ENCODE measurements around the gene CAAP1. TPM values are rescaled to one million over a fixed set of nuclear protein-coding genes. Genes with fewer than 3 reads are reported as not detected.

Gene CAAP1
- polyA plus RNA-seq, 1 donor (not counting 4 experiments of a cell fraction or from before 2014, with no cell fraction given), result 14.4 TPM

GRCh38 chr9:26802921-26803320 lies 89.7 kb downstream of the CAAP1 start:
- dilution Hi-C loops (cut with MboI; ENCODE audit: extremely low pct_ligation_motif_present, low sequenced_read_pairs), result no loop called here
- Histone ChIP-seq H3K9me1 (ENCODE audit: control insufficient read depth, extremely low read depth, insufficient read depth, low read length) (no peaks in the 10 kb centered on the region), H3K27ac (ENCODE audit: control insufficient read depth, insufficient read depth, low read length) (no peak overlapping the region), H3K36me3 (ENCODE audit: control insufficient read depth in 2 of 2, extremely low read depth in 1 of 2, insufficient read depth in 2 of 2, low read length in 2 of 2) (no peaks in the 10 kb centered on the region), H3K9me3 (ENCODE audit: control insufficient read depth, low read depth, low read length) (no peaks in the 10 kb centered on the region), H3K4me1 (ENCODE audit: control insufficient read depth, extremely low read depth, insufficient read depth, low read length) (no peaks in the 10 kb centered on the region), H3K9ac (ENCODE audit: control insufficient read depth, extremely low read depth, insufficient read depth, low read length) (no peak overlapping the region), H3K4me3 (ENCODE audit: control insufficient read depth in 2 of 3, extremely low read depth in 1 of 3, insufficient read depth in 2 of 3, low read depth in 1 of 3, low read length in 3 of 3) (no peak overlapping the region), H3K4me2 (ENCODE audit: control insufficient read depth, extremely low read depth, insufficient read depth, low read depth, low read length) (no peak overlapping the region), H4K20me1 (ENCODE audit: control insufficient read depth, extremely low read depth, insufficient read depth, low read length) (no peaks in the 10 kb centered on the region), H2AFZ (ENCODE audit: control insufficient read depth, low read length) (no peak overlapping the region), H3K79me2 (ENCODE audit: control insufficient read depth, insufficient read depth, low read length) (no peaks in the 10 kb centered on the region), H3K27me3 (ENCODE audit: control insufficient read depth, extremely low read depth, insufficient read depth, low read length) (no peaks in the 10 kb centered on the region)
- no peak for TF ChIP-seq EZH2 (IDR thresholded peaks at IDR 0.05; ENCODE audit: low read length)
- no peak for FAIRE-seq
- no peak for DNase-seq (ENCODE audit: low read depth, low spot score)

GRCh38 chr9:26801772-26802171 lies 90.8 kb downstream of the CAAP1 start:
- H3K4me2 ChIP-seq (ENCODE audit: control insufficient read depth, extremely low read depth, insufficient read depth, low read depth, low read length), result no peak overlapping the region
- H3K27ac ChIP-seq (ENCODE audit: control insufficient read depth, insufficient read depth, low read length), result no peak overlapping the region
- H3K9me3 ChIP-seq (ENCODE audit: control insufficient read depth, low read depth, low read length), result no peaks in the 10 kb centered on the region
- dilution Hi-C loops (cut with MboI; ENCODE audit: extremely low pct_ligation_motif_present, low sequenced_read_pairs), result no loop called here
- TF ChIP-seq CTCF (optimal IDR thresholded peaks at IDR 0.05 in 1 of 3, IDR thresholded peaks at IDR 0.05 in 1 of 3, conservative IDR thresholded peaks at IDR 0.05 in 1 of 3; ENCODE audit: extremely low read depth in 1 of 3, insufficient read depth in 2 of 3, low read length in 3 of 3) (no peak), EZH2 (IDR thresholded peaks at IDR 0.05; ENCODE audit: low read length) (no peak)
- no peaks in the 10 kb centered on the region for H4K20me1 ChIP-seq (ENCODE audit: control insufficient read depth, extremely low read depth, insufficient read depth, low read length)
- no peaks in the 10 kb centered on the region for H3K36me3 ChIP-seq (ENCODE audit: control insufficient read depth in 2 of 2, extremely low read depth in 1 of 2, insufficient read depth in 2 of 2, low read length in 2 of 2)
- DNase-seq (ENCODE audit: low read depth, low spot score), result no peak
- no peaks in the 10 kb centered on the region for H3K27me3 ChIP-seq (ENCODE audit: control insufficient read depth, extremely low read depth, insufficient read depth, low read length)
- no peaks in the 10 kb centered on the region for H3K9me1 ChIP-seq (ENCODE audit: control insufficient read depth, extremely low read depth, insufficient read depth, low read length)
- H3K9ac ChIP-seq (ENCODE audit: control insufficient read depth, extremely low read depth, insufficient read depth, low read length), result no peak overlapping the region
- no peak for FAIRE-seq
- no peak overlapping the region for H2AFZ ChIP-seq (ENCODE audit: control insufficient read depth, low read length)
- no peaks in the 10 kb centered on the region for H3K4me1 ChIP-seq (ENCODE audit: control insufficient read depth, extremely low read depth, insufficient read depth, low read length)
- no peaks in the 10 kb centered on the region for H3K79me2 ChIP-seq (ENCODE audit: control insufficient read depth, insufficient read depth, low read length)
- no peak overlapping the region for H3K4me3 ChIP-seq (ENCODE audit: control insufficient read depth in 2 of 3, extremely low read depth in 1 of 3, insufficient read depth in 2 of 3, low read depth in 1 of 3, low read length in 3 of 3)

- Histone ChIP-seq H3K4me2 (ENCODE audit: control insufficient read depth, extremely low read depth, insufficient read depth, low read depth, low read length) (no peak overlapping the region), H3K9me1 (ENCODE audit: control insufficient read depth, extremely low read depth, insufficient read depth, low read length) (no peaks in the 10 kb centered on the region), H4K20me1 (ENCODE audit: control insufficient read depth, extremely low read depth, insufficient read depth, low read length) (no peaks in the 10 kb centered on the region), H3K79me2 (ENCODE audit: control insufficient read depth, insufficient read depth, low read length) (no peaks in the 10 kb centered on the region), H3K27ac (ENCODE audit: control insufficient read depth, insufficient read depth, low read length) (no peak overlapping the region), H2AFZ (ENCODE audit: control insufficient read depth, low read length) (no peak overlapping the region), H3K36me3 (ENCODE audit: control insufficient read depth in 2 of 2, extremely low read depth in 1 of 2, insufficient read depth in 2 of 2, low read length in 2 of 2) (no peaks in the 10 kb centered on the region), H3K27me3 (ENCODE audit: control insufficient read depth, extremely low read depth, insufficient read depth, low read length) (no peaks in the 10 kb centered on the region), H3K4me1 (ENCODE audit: control insufficient read depth, extremely low read depth, insufficient read depth, low read length) (no peaks in the 10 kb centered on the region), H3K9me3 (ENCODE audit: control insufficient read depth, low read depth, low read length) (no peaks in the 10 kb centered on the region), H3K9ac (ENCODE audit: control insufficient read depth, extremely low read depth, insufficient read depth, low read length) (no peak overlapping the region), H3K4me3 (ENCODE audit: control insufficient read depth in 2 of 3, extremely low read depth in 1 of 3, insufficient read depth in 2 of 3, low read depth in 1 of 3, low read length in 3 of 3) (no peak overlapping the region)
- no peak for DNase-seq (ENCODE audit: low read depth, low spot score)
- dilution Hi-C loops (cut with MboI; ENCODE audit: extremely low pct_ligation_motif_present, low sequenced_read_pairs), result no loop called here
- FAIRE-seq, result no peak
- TF ChIP-seq CTCF (optimal IDR thresholded peaks at IDR 0.05 in 1 of 3, IDR thresholded peaks at IDR 0.05 in 1 of 3, conservative IDR thresholded peaks at IDR 0.05 in 1 of 3; ENCODE audit: extremely low read depth in 1 of 3, insufficient read depth in 2 of 3, low read length in 3 of 3) (no peak), EZH2 (IDR thresholded peaks at IDR 0.05; ENCODE audit: low read length) (no peak)
Observed at GRCh38 chr9:26800322-26800721, 92.3 kb downstream of the CAAP1 start.
